GM21390 (cell line): ENCODE data around the gene STPG1.

Source experiments
- ATAC-seq: cut with Tn5 transposase; IDR thresholded peaks from one replicate; pipeline ENCODE4 v1.9.1; 2021; ENCODE audit not compliant: unreplicated experiment

The STPG1 gene

GRCh38 chr1:24393892-24394291 lies 19.7 kb downstream of the STPG1 start:
- ATAC-seq: no peak

GRCh38 chr1:24392982-24393650 lies 20.5 kb downstream of the STPG1 start:
- no peak for ATAC-seq

- no peak for ATAC-seq
These were observed 21.0 kb downstream of the STPG1 start for GRCh38 chr1:24392604-24392946.

GRCh38 chr1:24391882-24392603 lies 21.5 kb downstream of the STPG1 start:
- peak; percentile 68 for ATAC-seq

- ATAC-seq: peak; percentile 43
These were observed 22.4 kb downstream of the STPG1 start for GRCh38 chr1:24390924-24391782.

- ATAC-seq: no peak
These were observed 24.3 kb downstream of the STPG1 start for GRCh38 chr1:24389231-24389678.

- ATAC-seq: no peak
These were observed 25.2 kb downstream of the STPG1 start for GRCh38 chr1:24388331-24388885.

- no peak for ATAC-seq
These were observed 25.9 kb downstream of the STPG1 start for GRCh38 chr1:24387636-24388175.

- no peak for ATAC-seq
These were observed 26.7 kb downstream of the STPG1 start for GRCh38 chr1:24386931-24387330.

- ATAC-seq: no peak
These were observed 27.3 kb downstream of the STPG1 start for GRCh38 chr1:24386241-24386640.

GRCh38 chr1:24385160-24385940 lies 28.2 kb downstream of the STPG1 start:
- ATAC-seq: no peak

GRCh38 chr1:24384251-24385090 lies 29.1 kb downstream of the STPG1 start:
- peak; percentile 74 for ATAC-seq

GRCh38 chr1:24383381-24383940 lies 30.1 kb downstream of the STPG1 start:
- ATAC-seq: no peak

GRCh38 chr1:24382165-24382577 lies 31.4 kb downstream of the STPG1 start:
- ATAC-seq: no peak

GRCh38 chr1:24381256-24381655 lies 32.3 kb downstream of the STPG1 start:
- ATAC-seq: no peak

- no peak for ATAC-seq
These were observed 33.1 kb downstream of the STPG1 start for GRCh38 chr1:24380508-24380907.

- no peak for ATAC-seq
These were observed 33.8 kb downstream of the STPG1 start for GRCh38 chr1:24379733-24380315.

- ATAC-seq: no peak
These were observed 38.4 kb downstream of the STPG1 start for GRCh38 chr1:24374891-24375786.
